OCI-LY7 (cell line): ENCODE measurements around the gene PLEKHA6.

Experiments
- CTCF ChIP-seq: fragments of 200-600 bp; sonication (generic); conservative IDR thresholded peaks from 2 replicates; pipeline ENCODE4 v1.5.1; 2014; ENCODE audit warnings: mild to moderate bottlenecking, antibody characterized with exemption, low read length, moderate library complexity, mixed read lengths
- EZH2phosphoT487 ChIP-seq: fragments of 200-600 bp; sonication (generic); IDR thresholded peaks from 2 replicates; pipeline ENCODE4 v1.6.1; 2018; ENCODE audit warnings: low read depth, borderline replicate concordance, mild to moderate bottlenecking, mixed run types, antibody characterized with exemption, low read length, moderate library complexity, mixed read lengths

- no peak for TF ChIP-seq CTCF
- TF ChIP-seq EZH2phosphoT487: no peak
These were observed 74.8 kb downstream of the PLEKHA6 start for GRCh38 chr1:204284929-204285328.
